ENCODE measurements around the gene CDK5RAP2. TPM values are rescaled to one million over a fixed set of nuclear protein-coding genes. Genes with fewer than 3 reads are reported as not detected.
A peak's percentile ranks its signal among the peaks of the same experiment; 100 is the strongest.

CDK5RAP2 gene
- total and polyA plus RNA-seq, 9 of the 15 experiments (the other 6 are each of a cell fraction or from before 2014, with no cell fraction given), result 19.9 to 68.8 (median 42.2) TPM

DNA sequence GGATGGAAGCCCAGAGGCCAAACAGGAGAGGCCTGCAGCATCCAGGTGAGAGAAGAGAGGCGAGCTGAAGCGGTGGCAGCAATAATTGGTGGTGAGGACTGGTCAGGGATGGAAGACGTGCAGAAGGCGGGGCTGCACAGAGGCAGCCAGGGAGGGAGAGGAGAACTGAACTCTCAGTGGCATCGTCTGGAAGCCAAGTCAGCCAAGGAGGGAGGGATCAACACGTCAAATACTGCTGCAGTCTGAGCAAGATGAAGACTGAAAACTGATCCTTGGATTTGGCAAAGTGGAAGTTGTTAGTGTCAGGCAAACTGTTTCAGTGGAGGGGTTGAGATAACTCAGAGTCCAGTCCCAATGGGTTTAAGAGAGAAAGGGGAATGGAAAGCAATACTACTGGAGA, 145.4 kb downstream of the CDK5RAP2 start:
- Histone ChIP-seq H4K20me1 (replicated peaks; ENCODE audit: control insufficient read depth, insufficient read depth, low read length) (no peaks in the 10 kb centered on the region), H3K27ac (ENCODE audit: extremely low read depth, low read depth, low read length) (no peak overlapping the region), H3K4me3 (no peak overlapping the region), H3K9me3 (replicated peaks; ENCODE audit: control insufficient read depth, insufficient read depth, low read depth, low read length) (no peaks in the 10 kb centered on the region), H2AFZ (ENCODE audit: low read depth, low read length) (no peak overlapping the region), H3K9ac (ENCODE audit: insufficient read depth in 1 of 2, low read depth in 2 of 2, low read length in 2 of 2) (peak overlapping the region in 1 of 2 experiments; percentile 73; a peak in 2 of 4 replicates), H3K4me1 (replicated peaks in 1 of 2; ENCODE audit: control insufficient read depth in 2 of 2, insufficient read depth in 2 of 2, low read length in 2 of 2) (no peaks in the 10 kb centered on the region; a peak in 1 of 5 replicates), H3K9me1 (ENCODE audit: control insufficient read depth, insufficient read depth, low read length) (peaks cover 3% of the 10 kb centered on the region), H3K36me3 (ENCODE audit: control insufficient read depth, insufficient read depth, low read length) (peaks cover 51% of the 10 kb centered on the region), H3K27me3 (ENCODE audit: control insufficient read depth in 2 of 2, insufficient read depth in 2 of 2, low read length in 2 of 2) (no peaks in the 10 kb centered on the region), H3K4me2 (ENCODE audit: insufficient read depth, low read length) (no peak overlapping the region), H3K79me2 (ENCODE audit: control insufficient read depth, insufficient read depth, low read length) (no peaks in the 10 kb centered on the region)
- TF ChIP-seq, protein P1, sequence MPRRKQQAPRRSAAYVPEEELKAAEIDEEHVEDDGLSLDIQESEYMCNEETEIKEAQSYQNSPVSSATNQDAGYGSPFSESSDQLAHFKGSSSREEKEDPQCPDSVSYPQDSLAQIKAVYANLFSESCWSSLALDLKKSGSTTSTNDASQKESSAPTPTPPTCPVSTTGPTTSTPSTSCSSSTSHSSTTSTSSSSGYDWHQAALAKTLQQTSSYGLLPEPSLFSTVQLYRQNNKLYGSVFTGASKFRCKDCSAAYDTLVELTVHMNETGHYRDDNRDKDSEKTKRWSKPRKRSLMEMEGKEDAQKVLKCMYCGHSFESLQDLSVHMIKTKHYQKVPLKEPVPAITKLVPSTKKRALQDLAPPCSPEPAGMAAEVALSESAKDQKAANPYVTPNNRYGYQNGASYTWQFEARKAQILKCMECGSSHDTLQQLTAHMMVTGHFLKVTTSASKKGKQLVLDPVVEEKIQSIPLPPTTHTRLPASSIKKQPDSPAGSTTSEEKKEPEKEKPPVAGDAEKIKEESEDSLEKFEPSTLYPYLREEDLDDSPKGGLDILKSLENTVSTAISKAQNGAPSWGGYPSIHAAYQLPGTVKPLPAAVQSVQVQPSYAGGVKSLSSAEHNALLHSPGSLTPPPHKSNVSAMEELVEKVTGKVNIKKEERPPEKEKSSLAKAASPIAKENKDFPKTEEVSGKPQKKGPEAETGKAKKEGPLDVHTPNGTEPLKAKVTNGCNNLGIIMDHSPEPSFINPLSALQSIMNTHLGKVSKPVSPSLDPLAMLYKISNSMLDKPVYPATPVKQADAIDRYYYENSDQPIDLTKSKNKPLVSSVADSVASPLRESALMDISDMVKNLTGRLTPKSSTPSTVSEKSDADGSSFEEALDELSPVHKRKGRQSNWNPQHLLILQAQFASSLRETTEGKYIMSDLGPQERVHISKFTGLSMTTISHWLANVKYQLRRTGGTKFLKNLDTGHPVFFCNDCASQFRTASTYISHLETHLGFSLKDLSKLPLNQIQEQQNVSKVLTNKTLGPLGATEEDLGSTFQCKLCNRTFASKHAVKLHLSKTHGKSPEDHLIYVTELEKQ (CRISPR knock-in tag; IDR thresholded peaks at IDR 0.05), result no peak
- TF ChIP-seq SRSF7 (optimal IDR thresholded peaks at IDR 0.05; ENCODE audit: low read depth, low read length) (no peak), ETS2 (tag; IDR thresholded peaks at IDR 0.05; ENCODE audit: borderline replicate concordance, poor library complexity, severe bottlenecking) (no peak), CC2D1A (IDR thresholded peaks at IDR 0.05) (no peak), ZBTB8A (IDR thresholded peaks at IDR 0.05; ENCODE audit: partially characterized antibody) (no peak)
- TF ChIP-seq, protein P2, sequence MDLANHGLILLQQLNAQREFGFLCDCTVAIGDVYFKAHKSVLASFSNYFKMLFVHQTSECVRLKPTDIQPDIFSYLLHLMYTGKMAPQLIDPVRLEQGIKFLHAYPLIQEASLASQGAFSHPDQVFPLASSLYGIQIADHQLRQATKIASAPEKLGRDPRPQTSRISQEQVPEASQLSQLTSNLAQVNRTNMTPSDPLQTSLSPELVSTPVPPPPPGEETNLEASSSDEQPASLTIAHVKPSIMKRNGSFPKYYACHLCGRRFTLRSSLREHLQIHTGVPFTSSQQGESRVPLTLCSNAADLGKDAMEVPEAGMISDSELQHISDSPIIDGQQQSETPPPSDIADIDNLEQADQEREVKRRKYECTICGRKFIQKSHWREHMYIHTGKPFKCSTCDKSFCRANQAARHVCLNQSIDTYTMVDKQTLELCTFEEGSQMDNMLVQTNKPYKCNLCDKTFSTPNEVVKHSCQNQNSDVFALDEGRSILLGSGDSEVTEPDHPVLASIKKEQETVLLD (IDR thresholded peaks at IDR 0.05), result no peak
- TF ChIP-seq, protein P3, sequence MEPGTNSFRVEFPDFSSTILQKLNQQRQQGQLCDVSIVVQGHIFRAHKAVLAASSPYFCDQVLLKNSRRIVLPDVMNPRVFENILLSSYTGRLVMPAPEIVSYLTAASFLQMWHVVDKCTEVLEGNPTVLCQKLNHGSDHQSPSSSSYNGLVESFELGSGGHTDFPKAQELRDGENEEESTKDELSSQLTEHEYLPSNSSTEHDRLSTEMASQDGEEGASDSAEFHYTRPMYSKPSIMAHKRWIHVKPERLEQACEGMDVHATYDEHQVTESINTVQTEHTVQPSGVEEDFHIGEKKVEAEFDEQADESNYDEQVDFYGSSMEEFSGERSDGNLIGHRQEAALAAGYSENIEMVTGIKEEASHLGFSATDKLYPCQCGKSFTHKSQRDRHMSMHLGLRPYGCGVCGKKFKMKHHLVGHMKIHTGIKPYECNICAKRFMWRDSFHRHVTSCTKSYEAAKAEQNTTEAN (CRISPR knock-in tag; IDR thresholded peaks at IDR 0.05), result no peak
- TF ChIP-seq, protein P4, sequence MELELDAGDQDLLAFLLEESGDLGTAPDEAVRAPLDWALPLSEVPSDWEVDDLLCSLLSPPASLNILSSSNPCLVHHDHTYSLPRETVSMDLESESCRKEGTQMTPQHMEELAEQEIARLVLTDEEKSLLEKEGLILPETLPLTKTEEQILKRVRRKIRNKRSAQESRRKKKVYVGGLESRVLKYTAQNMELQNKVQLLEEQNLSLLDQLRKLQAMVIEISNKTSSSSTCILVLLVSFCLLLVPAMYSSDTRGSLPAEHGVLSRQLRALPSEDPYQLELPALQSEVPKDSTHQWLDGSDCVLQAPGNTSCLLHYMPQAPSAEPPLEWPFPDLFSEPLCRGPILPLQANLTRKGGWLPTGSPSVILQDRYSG (tag; conservative IDR thresholded peaks at IDR 0.05; ENCODE audit: low read depth), result no peak
- POLR2A ChIA-PET, result interaction anchor here (0.6 kb wide), 1 partner anchor 739 kb away, joined by 4 read pairs; no protein-coding TSS in a partner anchor
- BruUV-seq (replicated peaks), result no TSS peak
- in situ Hi-C loops (cut with MboI) (no loop called here), intact Hi-C loops (cut with micrococcal nuclease) (no loop called here)
- ATAC-seq, result no peak
- 88% methylated on average over 6 of the region's 6 CpGs for WGBS (ENCODE audit: insufficient coverage, low coverage, missing lambda C conversion rate)
- CTCF ChIA-PET (ENCODE audit: low intra/inter-chr PET ratio), result no interaction called here
- no peak for FAIRE-seq
- no peak for DNase-seq (ENCODE audit: extremely low read depth in 1 of 4, low spot score in 3 of 4)

Data from K562 (cell line).